ENCODE measurements around the gene CHST15.

CHST15 gene

DNA sequence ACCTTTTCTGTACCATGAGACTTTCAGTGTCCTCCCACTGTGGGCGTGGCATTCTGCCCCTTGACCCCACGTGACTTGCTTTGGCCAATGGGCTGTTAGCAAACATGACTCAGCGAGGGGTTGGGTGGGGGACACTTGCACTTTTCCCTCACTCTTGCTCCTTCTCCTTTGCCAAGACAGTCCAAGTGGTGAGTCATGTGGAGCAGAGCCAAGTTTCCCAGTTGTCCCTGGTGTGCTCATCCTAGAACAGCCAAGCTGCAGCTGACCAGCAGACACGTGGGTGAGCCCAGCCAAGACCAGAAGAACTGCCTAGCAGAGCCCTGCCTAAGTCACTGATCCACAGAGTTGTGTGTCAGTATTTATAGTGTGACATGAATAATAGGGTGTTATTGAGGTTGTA lies 119.0 kb downstream of the CHST15 start:
- TF ChIP-seq, protein P1, sequence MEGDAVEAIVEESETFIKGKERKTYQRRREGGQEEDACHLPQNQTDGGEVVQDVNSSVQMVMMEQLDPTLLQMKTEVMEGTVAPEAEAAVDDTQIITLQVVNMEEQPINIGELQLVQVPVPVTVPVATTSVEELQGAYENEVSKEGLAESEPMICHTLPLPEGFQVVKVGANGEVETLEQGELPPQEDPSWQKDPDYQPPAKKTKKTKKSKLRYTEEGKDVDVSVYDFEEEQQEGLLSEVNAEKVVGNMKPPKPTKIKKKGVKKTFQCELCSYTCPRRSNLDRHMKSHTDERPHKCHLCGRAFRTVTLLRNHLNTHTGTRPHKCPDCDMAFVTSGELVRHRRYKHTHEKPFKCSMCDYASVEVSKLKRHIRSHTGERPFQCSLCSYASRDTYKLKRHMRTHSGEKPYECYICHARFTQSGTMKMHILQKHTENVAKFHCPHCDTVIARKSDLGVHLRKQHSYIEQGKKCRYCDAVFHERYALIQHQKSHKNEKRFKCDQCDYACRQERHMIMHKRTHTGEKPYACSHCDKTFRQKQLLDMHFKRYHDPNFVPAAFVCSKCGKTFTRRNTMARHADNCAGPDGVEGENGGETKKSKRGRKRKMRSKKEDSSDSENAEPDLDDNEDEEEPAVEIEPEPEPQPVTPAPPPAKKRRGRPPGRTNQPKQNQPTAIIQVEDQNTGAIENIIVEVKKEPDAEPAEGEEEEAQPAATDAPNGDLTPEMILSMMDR (IDR thresholded peaks at IDR 0.05), result no peak
- Histone ChIP-seq H3K27me3 (peaks cover 0 to 68% of the 10 kb centered on the region in 2 donors), H3K4me3 (no peak overlapping the region), H3K36me3 (no peaks in the 10 kb centered on the region), H3K27ac (no peak overlapping the region), H3K9me3 (peaks cover 0 to 15% (median 0%) of the 10 kb centered on the region in 3 donors), H3K4me1 (peaks cover 0 to 11% (median 8%) of the 10 kb centered on the region in 4 donors)
- intact Hi-C loops (cut with DNase I; ENCODE audit: low total_unique reads), result no loop called here
- DNase-seq, result no peak

DNA sequence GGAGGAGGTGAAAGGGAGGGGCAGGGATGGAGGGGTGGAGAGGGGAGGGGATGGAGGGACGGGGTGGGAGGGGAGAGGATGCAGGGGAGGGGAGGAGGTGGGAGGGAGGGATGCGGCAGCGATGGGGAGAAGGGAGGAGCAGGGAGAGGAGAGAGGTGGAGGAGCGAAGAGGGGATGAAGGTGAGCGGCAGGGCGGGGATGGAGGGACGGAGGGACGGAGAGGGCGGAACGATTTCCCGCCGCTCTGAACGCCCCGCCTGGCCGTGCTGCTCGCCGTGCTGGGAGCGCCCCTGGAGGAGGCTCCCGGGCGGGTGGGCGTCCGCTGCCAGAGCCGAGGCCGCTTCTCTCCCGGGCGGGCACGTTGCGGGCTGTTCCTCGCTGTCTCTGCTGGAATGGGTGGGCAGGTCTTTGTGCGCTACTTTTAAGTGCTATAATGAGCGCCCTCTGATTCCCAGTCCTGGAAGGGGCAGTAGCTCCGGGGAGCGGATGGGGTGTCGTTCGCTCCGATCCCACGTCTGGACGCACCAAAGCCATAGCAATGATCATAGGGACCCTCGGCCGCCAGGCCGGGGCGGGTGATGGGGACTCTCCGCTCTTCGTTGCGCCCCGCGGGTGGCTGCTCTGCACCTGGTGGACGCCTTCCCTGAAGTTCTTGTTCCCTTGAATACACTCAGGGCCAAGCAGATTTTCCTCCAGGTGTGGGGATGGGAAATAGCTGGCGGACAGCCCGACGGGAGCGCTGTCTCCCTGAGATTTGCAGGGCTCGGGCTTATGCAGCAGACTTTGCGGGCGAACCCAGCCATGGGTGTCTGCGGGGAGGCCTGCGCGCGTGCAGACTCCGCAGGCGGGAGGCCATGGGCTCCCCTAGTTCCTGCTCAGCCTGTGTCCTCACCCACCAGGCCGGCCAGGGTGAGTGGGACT lies 120.7 kb downstream of the CHST15 start:
- TF ChIP-seq, protein P1 (IDR thresholded peaks at IDR 0.05), result no peak
- Histone ChIP-seq H3K27me3 (peaks cover 0 to 80% of the 10 kb centered on the region in 2 donors), H3K36me3 (no peaks in the 10 kb centered on the region), H3K4me3 (no peak overlapping the region), H3K27ac (no peak overlapping the region), H3K9me3 (peaks cover 0 to 15% (median 0%) of the 10 kb centered on the region in 3 donors), H3K4me1 (peaks cover 0 to 14% (median 8%) of the 10 kb centered on the region in 4 donors)
- intact Hi-C loops (cut with DNase I; ENCODE audit: low total_unique reads), result no loop called here
- no peak for DNase-seq

DNA sequence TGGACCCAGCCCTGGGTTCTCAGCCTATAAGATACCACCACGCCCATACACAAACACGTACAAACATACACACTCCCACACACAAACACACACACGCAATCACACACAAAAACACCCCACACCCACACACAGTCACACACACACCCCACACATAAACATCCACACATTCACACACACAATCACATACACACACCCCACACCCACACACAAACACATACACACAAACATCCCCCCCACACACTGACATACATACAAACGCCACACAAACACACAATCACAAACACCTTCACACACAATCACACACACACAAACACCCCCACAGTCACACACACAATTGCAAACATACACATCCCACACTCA lies 122.5 kb downstream of the CHST15 start:
- H3K27me3 ChIP-seq, result peaks cover 0 to 72% of the 10 kb centered on the region in 2 donors
- H3K27ac ChIP-seq, result no peak overlapping the region
- H3K4me3 ChIP-seq, result no peak overlapping the region
- peaks cover 0 to 11% (median 0%) of the 10 kb centered on the region in 3 donors for H3K9me3 ChIP-seq
- TF ChIP-seq, protein P1 (IDR thresholded peaks at IDR 0.05), result no peak
- H3K4me1 ChIP-seq, result peaks cover 0 to 21% (median 16%) of the 10 kb centered on the region in 4 donors
- intact Hi-C loops (cut with DNase I; ENCODE audit: low total_unique reads), result no loop called here
- H3K36me3 ChIP-seq, result no peaks in the 10 kb centered on the region
- no peak for DNase-seq

DNA sequence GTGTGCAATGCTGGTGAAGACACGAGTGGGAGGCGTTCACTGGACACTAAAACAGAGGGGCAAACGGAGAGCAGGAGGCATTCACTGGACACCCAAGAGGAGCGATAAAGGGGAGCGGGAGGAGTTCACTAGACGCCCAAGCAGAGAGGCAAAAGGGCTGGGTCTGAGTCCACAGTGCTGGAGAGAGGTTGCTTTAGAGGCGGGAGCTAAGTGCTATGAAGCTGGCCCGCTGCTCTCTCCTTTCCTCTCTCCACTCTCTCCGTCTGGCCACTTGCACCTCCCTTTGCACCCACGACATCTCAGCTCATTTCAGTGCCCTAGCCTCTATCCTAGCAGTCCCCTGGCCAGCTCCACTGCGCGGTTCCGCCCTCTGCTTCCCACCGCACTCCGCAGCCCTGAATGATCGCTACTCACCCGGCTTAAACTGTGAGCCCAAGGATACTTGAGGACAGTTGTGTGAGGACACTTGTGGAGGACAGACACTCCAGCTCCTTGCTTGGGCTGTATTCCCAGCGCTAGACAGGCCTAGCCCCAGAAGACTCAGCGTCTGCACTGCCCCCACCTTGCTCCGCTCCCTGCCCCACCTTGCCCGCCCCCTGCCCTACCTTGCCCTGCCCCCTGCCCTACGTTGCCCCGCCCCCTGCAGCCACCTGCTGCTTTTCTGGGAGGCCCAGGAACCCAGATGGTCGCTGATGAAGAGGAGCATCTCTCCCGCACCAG lies 123.0 kb downstream of the CHST15 start:
- no peaks in the 10 kb centered on the region for H3K36me3 ChIP-seq
- no peak overlapping the region for H3K27ac ChIP-seq
- peaks cover 0 to 11% (median 0%) of the 10 kb centered on the region in 3 donors for H3K9me3 ChIP-seq
- intact Hi-C loops (cut with DNase I; ENCODE audit: low total_unique reads), result no loop called here
- no peak overlapping the region for H3K4me3 ChIP-seq
- H3K27me3 ChIP-seq, result peaks cover 0 to 70% of the 10 kb centered on the region in 2 donors
- DNase-seq, result no peak
- H3K4me1 ChIP-seq, result peaks cover 0 to 21% (median 16%) of the 10 kb centered on the region in 4 donors
- TF ChIP-seq, protein P1 (IDR thresholded peaks at IDR 0.05), result no peak

DNA sequence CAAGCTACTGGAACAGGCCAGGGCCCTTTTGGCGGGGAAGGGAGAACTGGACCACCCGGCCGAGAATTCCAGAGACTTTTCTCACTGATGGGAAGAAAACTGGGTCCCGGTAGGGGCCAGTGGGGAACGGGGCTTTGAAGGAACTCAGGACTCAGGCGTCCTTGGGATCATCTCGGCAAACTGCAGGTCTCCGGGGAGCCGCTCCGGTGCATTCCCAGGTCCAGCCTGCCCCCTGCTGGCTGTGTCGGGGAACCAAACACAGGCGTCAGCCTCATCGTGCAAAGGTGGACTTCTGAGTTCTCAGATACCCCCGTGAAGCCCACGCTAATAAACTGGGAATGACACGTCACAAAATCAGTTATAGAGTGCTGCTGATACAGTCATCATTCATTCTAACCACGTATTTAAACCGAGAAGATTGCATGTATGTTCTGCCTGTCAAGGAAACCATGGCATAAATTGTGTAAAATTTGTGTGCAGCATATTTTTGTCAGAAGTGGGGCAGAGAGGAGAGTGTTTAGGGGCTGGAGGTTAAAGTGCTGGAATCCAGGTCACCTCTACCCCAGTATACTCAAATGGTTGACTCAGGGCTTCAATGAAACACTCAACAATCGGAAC lies 125.7 kb downstream of the CHST15 start:
- Histone ChIP-seq H3K4me3 (no peak overlapping the region), H3K27me3 (peaks cover 0 to 45% of the 10 kb centered on the region in 2 donors), H3K36me3 (no peaks in the 10 kb centered on the region), H3K4me1 (peaks cover 0 to 17% (median 11%) of the 10 kb centered on the region in 4 donors), H3K9me3 (no peaks in the 10 kb centered on the region), H3K27ac (no peak overlapping the region)
- TF ChIP-seq, protein P1 (IDR thresholded peaks at IDR 0.05), result peak; percentile 90 to 97
- intact Hi-C loops (cut with DNase I; ENCODE audit: low total_unique reads), result loop anchor here (1.0 to 10.0 kb wide), 2 partner anchors 203 to 384 kb away; no protein-coding TSS in a partner anchor
- DNase-seq, result peak; percentile 70 to 85
